NCI-H2196 (cell line): ENCODE measurements around the gene CRTC1.

ENCODE experiments used
- DNase-seq: peaks from one replicate; lab custom pipeline; 2025; ENCODE audit not compliant: unreplicated experiment; lab: John Stamatoyannopoulos, UW

The CRTC1 gene

DNA sequence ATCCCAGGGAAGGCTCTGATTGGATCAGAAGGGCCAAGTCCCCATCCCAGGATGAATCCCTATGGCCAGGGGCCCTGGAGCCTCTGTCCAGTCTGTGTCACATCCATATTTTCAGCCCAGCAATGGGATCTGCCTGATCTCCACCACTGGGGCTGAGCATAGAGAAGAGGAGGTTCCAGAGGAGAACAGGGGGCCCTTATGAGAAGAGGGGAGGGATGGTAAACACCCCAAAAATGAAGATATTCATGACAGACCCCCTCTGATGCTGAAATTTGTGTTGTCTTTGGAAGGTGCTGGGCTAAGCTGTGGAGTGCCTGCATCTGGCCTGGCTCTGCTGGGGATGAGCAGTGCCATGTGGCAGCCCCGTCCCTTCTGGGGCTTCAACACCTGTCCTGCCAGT lies 32.2 kb upstream of the CRTC1 start:
- DNase-seq = no peak

DNA sequence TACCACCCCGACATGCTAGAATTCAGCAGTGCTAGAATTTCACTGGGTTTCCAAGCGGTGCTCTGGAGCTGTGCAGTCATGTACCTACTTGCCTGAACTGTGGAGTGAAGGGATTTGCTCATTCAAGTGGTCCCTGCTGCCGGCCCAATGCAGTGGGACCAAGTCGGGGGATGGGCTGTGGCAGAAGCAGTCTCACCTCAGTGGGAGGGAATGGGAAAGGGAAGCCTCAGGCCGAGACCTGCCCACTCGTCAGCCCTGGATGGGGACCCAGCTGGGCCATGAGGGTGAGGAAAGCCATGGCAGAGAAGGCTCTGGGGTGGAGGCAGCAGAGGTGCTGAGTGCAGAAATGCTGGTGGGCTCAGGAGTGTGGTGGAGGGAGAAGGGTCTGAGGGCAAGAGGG lies 31.7 kb upstream of the CRTC1 start:
- no peak for DNase-seq

DNA sequence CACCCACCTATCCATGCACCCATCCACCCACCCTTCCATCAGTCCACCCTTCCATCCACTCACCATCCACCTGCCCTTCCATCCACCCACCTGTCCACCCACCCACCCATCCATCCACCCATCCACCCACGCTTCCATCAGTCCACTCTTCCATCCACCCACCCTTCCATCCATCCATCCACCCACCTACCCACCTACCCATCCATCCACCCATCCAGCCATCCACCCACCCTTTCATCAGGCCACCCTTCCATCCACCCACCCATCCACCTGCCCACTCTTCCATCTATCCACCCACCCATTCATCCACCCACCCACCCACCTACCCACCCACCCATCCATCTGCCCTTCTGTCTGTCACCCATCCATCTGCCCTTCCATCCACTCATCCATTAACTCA lies 29.6 kb upstream of the CRTC1 start:
- no peak for DNase-seq

DNA sequence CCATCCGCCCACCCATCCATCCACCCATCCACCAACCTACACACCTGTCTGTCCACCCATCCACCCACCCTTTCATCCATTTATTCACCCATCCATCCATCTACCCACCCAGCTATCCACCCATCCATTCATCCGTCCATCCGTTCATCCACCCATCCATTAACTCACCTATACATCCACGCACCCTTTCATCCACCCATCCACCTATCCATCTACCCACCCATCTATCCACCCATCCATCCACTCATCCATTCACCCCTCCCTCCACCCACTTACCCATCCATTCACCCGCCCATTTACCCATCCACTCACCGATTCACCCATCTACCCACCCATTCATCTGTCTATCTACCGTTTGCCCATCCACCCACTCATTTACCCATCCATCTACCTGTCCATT lies 29.0 kb upstream of the CRTC1 start:
- no peak for DNase-seq

DNA sequence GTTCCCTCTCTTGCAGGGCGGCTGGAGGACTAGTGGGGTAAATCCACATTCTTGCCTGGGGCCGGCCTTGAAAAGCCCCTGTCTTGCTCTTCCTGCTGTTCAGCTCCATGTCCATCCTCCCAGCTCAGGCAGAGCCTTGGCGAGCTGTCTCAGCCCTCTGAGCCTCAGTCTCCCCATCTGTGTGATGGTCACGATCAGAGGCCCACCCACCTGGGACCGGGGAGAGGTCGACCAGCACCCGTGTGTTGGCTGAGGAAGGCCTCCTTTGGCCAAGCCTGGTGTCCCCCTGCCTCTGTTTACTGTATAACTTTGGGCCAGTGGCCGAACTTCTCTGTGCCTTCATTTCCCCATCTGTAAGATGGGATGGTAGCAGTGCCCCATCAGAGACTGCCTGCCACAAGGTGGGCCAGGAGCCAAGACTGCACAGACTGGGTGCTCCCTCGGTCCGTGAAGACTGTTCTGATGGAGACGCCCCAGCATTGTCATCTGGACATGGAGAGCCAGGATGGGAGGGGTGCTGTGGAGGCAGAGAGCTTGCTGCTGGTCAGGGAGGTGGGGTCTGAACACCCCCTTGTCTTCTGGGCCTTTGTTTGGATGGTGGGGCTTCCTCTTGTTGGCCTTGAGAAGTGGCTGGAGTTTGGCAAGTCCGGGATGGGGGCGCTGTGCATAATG lies 28.2 kb upstream of the CRTC1 start:
- DNase-seq = no peak

DNA sequence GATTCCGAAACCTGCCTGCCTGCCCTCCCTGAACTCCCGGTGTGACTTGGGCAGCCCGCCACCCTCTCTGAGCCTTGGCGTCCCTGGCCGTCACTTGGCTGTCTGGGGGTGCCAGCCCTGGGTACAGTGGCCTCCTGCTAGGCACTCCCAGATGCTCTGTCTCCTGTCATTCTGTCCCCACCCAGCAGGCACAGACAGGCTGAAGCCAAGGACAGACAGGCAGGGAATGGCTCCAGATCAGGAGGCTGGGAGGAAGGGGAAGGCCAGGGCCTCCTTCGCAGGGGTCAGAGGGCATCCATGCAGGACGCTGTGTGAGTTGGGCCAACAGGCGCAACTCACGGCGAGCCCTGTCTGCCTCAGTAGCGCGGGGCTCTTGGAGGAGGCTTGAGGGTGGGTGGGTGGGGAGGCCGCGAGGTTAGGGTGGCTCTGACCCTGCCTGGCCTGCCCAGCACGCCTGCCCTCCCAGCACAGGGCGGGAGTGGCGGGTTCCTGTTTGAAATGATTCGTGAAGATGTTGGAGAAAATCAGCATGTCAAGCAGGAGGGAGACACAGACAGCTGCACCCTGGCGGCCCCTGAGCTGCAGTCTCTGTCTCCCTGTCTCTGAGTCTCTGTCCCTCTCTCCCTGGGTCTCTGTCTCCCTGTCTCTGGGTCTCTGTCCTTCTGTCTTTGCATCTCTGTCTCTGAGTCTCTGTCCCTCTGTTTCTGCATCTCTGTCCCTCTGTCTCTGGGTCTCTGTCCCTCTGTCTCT lies 27.0 kb upstream of the CRTC1 start:
- DNase-seq = no peak

DNA sequence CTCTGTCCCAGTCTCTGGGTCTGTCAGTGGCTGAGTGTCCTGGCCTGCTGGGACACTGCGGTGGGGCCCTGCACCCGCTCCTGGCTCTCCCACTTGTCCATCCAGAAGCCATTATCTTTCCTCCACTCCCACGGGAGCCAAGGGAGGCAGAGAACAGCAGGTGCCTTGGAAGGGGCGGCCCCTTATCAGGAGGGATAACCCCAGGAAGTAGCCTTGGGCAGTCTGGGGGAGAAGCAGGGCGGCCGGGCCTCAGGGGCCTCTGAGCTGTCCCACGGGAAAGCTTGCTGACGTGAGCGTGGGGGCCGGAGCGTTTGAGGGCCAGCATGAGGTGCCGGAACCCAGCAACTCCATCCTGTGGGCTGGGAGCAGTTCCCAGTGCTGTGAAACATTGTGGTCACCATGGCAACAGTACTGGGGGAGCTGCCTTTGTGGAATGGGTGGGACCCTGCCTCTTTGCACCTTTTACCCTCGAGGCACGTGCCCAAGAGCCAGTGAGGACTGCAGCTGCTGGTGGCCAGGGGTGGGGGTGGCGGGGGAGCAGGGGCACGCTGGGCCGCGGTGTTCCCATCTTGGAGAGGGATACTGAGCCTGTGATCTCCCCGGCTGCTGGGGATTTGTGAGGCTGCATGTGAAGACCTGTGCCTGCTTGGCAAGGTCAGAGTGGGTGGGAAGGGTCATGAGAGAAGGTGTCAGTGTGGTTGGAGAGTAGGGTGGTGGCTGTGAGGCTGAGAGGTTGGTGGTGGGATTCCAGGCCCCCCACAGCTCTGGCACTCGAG lies 25.7 kb upstream of the CRTC1 start:
- DNase-seq = no peak

DNA sequence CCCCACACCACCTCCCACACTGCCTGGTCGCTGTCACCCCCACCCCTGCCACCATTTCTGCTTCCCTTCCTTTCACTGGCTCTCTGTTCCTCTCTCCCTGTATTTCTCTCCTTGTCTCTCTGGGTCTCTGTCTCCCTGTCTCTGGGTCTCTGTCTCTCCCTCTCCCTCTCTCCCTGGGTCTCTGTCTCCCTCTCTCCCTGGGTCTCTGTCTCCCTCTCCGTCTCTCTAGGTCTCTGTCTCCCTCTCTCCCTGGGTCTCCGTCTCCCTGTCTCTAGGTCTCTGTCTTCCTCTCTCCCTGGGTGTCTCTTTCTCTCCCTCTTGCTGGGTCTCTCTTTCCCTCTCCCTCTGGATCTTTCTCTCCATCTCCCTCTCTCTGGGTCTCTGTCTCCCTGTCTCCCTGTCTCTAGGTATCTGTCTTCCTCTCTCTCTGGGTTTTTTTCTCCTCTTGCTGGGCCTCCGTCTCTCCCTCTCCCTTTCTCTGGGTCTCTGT lies 25.1 kb upstream of the CRTC1 start:
- DNase-seq = no peak

DNA sequence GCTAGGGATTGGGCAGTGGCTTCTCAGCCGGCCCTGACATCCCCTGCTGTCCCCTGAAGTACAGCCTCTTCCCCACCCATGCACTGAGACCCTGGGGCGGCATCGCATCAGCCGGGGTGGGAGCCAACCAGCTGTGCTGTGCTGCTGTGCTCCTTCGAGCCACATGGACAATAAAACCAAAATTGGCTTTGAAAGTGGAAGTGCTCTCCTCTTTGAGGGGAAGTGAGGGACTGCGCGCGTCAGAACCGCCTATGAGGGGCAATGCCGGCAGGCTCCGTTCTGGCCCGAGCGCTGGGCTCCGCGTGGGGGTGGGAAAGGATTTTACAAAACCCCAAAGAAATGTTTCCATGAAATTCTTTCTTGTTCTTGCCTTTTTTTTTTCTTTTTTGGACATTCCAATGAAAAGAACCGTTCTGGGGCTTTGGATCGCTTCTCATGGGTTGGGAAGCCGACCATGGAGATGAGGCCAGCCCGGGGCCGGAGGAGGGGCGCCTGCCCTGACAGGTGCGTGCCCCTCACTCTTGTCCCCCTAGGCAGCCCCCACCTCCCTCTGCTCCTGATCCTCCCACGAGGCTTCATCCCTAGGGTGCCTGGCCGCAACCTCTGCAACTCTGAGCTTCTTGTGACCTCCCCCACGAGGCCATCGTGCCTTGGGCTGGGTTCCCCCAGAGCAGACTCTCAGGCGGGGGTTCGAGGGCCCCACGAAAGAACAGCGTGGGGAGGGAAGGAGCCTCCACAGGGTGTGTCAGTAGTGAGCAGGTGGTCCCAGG lies 24.0 kb upstream of the CRTC1 start:
- no peak for DNase-seq

DNA sequence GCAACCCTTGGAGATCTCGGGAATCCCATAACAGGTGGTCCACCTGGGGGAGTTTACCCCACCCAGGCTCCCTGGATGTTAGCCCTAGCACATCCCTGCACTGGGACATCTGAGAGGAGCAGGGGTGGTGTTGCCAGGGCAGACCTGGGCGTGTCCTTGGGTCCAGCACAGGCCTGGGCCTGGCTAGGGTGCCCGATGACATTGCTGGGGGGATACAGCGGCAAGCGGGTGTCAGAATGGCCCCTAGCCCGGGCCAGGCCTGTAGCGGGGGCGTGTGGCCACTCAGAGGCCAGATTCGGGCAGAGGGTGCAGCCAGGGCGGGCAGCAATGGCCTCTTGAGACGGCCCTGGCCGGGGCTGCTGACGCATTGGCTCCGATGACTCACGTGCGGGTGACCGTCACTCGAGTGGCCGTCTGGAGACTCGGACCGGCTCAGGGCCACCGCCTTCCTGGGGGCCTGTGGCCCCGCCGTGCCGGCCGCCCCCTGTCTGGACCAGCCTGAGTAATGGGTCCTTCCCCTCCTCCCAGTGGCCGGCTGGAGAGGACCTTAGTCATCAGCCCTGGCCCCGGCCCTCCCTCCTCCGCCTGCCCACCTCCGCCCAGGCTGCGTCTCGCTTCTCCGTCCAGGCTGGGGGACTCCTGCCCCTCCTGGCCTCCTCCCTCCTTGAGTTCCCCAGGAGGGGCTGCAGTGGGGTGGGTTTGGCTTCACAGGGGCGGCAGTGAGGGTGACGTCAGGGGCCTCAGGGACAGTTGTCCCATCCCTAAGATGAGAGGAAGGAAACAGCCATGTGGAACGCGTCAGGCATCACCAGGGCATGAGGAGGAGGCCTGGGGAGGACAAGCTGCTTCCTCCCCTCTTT lies 23.2 kb upstream of the CRTC1 start:
- no peak for DNase-seq

DNA sequence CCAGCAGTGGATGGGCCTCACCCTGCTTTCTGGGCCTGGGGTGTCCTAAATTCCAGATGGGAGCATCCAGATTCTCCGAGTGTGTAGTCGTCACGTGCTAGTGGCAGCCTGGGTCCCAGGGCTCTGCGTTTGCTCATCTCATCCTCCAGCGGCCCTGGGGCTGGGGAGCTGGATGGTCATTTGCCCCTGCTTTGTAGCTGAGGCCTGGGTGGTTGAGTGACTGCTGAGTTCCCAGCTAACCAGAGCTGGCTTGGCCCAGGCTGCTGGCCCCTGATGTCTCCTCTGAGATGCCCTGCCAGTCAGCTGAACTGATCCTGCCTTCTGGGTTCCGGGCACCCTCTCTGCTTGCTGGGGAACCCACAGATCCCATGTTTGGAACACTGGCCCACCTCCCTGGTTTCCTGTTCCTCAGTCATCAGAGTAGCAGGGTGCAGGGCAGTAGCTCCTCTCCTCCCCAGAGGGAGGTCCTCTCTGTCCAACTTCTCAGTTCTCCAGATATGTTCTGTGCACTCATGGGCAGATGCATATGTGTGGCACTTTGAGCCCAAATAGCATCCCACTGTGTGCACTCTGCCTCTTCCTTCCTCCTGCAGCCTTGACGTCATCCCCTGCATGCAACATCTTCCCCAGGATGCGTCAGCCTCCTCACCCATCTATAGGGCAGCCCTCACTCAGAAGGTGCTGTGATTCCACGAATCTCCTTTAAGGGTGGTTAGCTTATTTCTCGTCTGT lies 22.4 kb upstream of the CRTC1 start:
- no peak for DNase-seq

DNA sequence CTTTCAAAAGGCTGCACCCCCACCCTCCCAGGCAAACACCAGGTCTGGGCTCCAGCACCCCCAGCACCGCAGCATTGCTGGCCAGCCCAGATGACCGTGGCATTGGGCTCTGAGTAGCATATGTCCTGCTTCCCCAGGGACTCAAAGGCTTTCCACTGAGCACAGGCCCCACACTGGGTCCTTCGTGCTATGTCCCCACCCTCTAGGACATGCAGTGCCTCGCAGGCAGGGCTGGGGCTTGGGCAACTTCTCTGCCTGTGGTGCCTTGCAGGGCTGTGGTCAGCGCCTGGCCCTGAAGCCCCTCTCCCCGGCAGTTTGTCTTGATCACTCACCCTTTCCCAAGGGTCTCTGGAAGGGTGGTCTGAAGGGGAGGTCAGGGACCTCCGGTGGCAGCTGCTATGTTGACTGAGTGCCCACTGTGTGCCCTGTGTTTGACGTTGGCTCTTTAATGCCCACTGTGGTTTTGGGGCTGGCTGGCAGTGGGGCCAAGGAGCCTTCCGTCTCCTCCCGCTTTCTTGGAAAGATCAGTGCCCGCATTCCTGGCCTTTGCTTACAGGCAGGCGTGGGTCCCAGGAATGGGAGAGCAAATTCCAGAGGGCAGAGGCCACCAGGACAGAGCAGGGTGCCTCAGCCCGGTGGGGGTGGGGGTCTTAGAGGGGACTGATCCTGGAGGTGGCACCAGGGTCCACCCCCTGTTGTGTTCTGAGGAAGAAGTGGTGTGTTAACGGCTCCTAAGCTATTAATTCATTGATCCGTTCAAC lies 20.3 kb upstream of the CRTC1 start:
- no peak for DNase-seq

DNA sequence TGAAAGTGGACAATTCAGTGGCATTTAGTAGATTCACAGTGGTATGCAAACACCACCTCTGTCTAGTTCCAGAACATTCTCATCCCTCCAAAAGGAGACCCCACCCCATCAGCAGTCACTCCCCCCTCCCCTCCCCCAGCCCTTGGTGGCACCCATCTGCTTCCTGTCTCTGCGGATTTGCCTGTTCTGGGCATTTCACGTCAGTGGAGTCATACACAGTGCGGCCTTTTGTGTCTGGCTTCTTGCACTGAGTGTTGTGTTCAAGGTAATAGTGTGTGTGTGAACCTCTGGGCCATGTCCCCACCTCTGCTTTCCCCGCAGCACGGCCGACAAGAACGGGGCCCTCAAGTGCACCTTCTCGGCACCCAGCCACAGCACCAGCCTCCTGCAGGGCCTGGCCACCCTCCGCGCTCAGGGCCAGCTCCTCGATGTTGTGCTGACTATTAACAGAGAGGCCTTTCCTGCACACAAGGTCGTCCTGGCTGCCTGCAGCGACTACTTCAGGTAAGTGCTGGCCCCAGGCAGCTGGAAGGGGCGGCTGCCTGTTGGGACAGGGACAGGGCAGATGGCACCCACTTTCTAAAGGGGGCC lies 19.4 kb upstream of the CRTC1 start:
- DNase-seq = no peak

DNA sequence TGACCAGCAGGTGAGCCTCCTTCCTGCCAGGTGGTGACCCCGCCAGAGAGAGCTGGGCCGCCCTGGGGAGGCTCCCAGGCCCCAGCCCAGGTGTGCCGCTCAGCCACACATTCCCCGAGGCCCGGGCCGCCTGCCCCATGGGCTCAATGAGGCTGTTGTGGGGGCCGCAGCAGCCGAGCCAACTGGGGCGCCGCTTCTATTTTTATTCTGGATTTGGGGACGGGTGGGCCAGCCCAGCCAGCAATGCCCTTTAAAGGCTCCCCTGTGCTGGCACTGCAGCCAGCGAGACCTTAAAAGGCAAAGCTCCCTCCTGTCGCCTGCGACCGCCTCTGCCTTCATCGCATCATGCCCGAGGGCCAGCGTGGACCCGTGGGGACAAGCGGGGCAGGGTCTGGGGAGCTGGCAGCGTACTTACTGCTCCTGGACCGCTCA lies 17.7 kb upstream of the CRTC1 start:
- DNase-seq = no peak

DNA sequence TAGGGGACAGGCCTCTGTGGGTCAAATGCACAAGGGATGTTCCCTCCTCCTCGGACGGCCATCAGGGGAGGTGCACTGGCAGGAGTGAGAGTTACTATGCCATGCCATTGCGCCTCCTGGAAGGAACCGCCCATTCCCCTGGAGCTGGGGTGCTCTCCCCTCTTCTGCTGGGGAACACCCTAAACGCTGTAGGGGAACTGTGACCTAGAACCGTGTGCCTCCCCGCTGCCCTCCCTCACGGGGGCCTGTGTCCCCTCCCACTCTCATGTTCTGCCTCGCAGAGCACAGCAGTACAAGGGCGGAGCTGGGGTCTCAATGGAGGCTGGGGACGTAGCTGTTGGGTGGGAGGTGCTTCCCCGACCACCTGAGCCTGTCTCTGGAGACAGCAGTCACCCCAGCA lies 17.2 kb upstream of the CRTC1 start:
- DNase-seq = no peak

DNA sequence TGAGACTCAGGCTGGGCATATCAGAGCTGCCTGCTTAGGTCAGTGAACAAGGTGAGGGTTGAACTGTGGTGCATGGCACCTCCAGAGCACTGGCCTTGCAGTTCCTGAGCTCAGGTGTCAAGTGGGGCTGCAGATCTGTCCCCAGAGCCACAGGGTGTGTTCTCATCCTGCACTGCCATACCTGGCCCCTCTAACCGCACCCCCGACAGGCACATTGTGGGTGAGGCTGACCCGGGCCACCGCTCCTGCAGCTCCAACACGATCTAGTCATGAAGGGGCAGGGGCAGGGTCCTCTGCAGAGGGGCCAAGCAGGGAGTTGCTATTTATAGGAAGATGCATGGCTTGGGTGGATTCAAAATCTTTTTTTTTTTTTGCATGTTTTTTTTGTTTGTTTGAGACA lies 16.7 kb upstream of the CRTC1 start:
- DNase-seq = no peak

DNA sequence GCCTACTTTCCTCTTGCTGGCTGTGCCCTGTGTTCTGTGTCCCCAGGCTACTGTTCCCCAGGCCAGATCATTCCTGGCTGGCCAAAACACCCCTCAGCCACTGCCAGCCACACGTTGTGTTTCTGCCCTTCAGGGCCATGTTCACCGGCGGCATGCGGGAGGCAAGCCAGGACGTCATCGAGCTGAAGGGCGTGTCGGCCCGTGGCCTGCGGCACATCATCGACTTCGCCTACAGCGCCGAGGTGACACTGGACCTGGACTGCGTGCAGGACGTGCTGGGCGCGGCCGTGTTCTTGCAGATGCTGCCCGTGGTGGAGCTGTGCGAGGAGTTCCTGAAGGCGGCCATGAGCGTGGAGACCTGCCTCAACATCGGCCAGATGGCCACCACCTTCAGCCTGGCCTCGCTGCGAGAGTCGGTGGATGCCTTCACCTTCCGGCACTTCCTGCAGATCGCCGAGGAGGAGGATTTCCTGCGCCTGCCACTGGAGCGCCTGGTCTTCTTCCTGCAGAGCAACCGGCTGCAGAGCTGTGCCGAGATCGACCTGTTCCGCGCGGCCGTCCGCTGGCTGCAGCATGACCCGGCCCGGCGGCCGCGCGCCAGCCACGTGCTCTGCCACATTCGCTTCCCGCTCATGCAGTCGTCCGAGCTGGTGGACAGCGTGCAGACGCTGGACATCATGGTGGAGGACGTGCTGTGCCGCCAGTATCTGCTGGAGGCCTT lies 15.8 kb upstream of the CRTC1 start:
- DNase-seq = no peak

DNA sequence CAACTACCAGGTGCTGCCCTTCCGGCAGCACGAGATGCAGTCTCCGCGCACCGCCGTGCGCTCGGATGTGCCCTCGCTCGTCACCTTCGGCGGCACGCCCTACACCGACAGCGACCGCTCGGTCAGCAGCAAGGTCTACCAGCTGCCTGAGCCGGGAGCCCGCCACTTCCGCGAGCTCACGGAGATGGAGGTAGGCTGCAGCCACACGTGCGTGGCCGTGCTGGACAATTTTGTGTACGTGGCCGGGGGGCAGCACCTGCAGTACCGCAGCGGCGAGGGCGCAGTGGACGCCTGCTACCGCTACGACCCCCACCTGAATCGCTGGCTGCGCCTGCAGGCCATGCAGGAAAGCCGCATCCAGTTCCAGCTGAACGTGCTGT lies 15.2 kb upstream of the CRTC1 start:
- DNase-seq = no peak
